Measurements from ENCODE around the gene ACTMAP.

DNA sequence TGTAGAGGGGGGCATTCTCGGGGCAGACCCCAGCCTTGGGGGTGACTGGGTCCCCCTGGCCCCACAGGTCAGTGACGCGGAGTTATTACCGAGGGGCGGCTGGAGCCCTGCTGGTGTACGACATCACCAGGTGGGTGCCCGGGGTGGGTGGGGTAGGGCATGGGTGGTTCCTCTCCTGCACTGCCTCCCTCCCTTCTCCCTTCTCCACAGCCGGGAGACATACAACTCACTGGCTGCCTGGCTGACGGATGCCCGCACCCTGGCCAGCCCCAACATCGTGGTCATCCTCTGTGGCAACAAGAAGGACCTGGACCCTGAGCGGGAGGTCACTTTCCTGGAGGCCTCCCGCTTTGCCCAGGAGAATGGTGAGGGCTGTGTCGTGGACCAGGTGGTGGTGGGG is 33.4 kb upstream of the ACTMAP start:
- TF ChIP-seq, protein P1, sequence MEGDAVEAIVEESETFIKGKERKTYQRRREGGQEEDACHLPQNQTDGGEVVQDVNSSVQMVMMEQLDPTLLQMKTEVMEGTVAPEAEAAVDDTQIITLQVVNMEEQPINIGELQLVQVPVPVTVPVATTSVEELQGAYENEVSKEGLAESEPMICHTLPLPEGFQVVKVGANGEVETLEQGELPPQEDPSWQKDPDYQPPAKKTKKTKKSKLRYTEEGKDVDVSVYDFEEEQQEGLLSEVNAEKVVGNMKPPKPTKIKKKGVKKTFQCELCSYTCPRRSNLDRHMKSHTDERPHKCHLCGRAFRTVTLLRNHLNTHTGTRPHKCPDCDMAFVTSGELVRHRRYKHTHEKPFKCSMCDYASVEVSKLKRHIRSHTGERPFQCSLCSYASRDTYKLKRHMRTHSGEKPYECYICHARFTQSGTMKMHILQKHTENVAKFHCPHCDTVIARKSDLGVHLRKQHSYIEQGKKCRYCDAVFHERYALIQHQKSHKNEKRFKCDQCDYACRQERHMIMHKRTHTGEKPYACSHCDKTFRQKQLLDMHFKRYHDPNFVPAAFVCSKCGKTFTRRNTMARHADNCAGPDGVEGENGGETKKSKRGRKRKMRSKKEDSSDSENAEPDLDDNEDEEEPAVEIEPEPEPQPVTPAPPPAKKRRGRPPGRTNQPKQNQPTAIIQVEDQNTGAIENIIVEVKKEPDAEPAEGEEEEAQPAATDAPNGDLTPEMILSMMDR (conservative IDR thresholded peaks at IDR 0.05; ENCODE audit: low read length), result no peak
- no peak for TF ChIP-seq EZH2phosphoT487 (IDR thresholded peaks at IDR 0.05; ENCODE audit: borderline replicate concordance, low read depth, low read length)

All from OCI-LY7 (cell line).